Endometrial microvascular endothelial cells (primary cell): Measurements from ENCODE around the gene PLEKHA8. TPM values are rescaled to one million over a fixed set of nuclear protein-coding genes. Genes with fewer than 3 reads are reported as not detected.

Experiments
- in situ Hi-C: cut with HindIII; loops from 2 replicates; pipeline ENCODE4 v1.10.0; 2017; ENCODE audit warnings: low sequenced_read_pairs, low pct_unique_long_range_greater_than_20kb; ENCODE audit errors: inconsistent ontology term
- total RNA-seq: library from RNA; depleted of rRNA; stranded (reverse); fragments of >200 nt; gene quantifications from one replicate; pipeline ENCODE4 v1.2.3, GENCODE V29; 2015; ENCODE audit errors: inconsistent ontology term

Gene PLEKHA8
- total RNA-seq, 1 donor from 2014 or later, result 7.0 TPM

GRCh38 chr7:30019960-30020359 lies 8.3 kb upstream of the PLEKHA8 start:
- in situ Hi-C loops, result no loop called here

GRCh38 chr7:30020535-30020934 lies 7.7 kb upstream of the PLEKHA8 start:
- in situ Hi-C loops, result no loop called here

- in situ Hi-C loops, result no loop called here
Observed at GRCh38 chr7:30022991-30023390, 5.2 kb upstream of the PLEKHA8 start.

- in situ Hi-C loops, result no loop called here
Observed at GRCh38 chr7:30023524-30023923, 4.7 kb upstream of the PLEKHA8 start.

GRCh38 chr7:30026229-30027064 lies 1.8 kb upstream of the PLEKHA8 start, which contains the start of gene FKBP14:
TSS of gene FKBP14 (minus strand) at chr7:30026702. CDS start at chr7:30026508, 194 bp downstream.
- in situ Hi-C loops, result no loop called here

GRCh38 chr7:30027065-30027456 lies 1.2 kb upstream of the PLEKHA8 start:
- in situ Hi-C loops, result no loop called here

GRCh38 chr7:30027740-30028215 lies 434 bp upstream of the PLEKHA8 start:
- in situ Hi-C loops, result no loop called here

GRCh38 chr7:30028749-30029635 lies 780 bp downstream of the PLEKHA8 start:
- in situ Hi-C loops, result no loop called here

- in situ Hi-C loops, result no loop called here
Observed at GRCh38 chr7:30029696-30030095, 1.5 kb downstream of the PLEKHA8 start.

GRCh38 chr7:30032310-30033125 lies 4.3 kb downstream of the PLEKHA8 start:
- in situ Hi-C loops, result no loop called here

GRCh38 chr7:30034501-30034900 lies 6.3 kb downstream of the PLEKHA8 start:
- in situ Hi-C loops, result no loop called here

GRCh38 chr7:30036220-30036619 lies 8.0 kb downstream of the PLEKHA8 start:
- in situ Hi-C loops, result no loop called here

- in situ Hi-C loops, result no loop called here
Observed at GRCh38 chr7:30038196-30038980, 10.2 kb downstream of the PLEKHA8 start.

- in situ Hi-C loops, result no loop called here
Observed at GRCh38 chr7:30040938-30041337, 12.7 kb downstream of the PLEKHA8 start.

GRCh38 chr7:30041526-30042269 lies 13.5 kb downstream of the PLEKHA8 start:
- in situ Hi-C loops, result no loop called here

- in situ Hi-C loops, result no loop called here
Observed at GRCh38 chr7:30046127-30046770, 18.0 kb downstream of the PLEKHA8 start.

GRCh38 chr7:30047124-30047523 lies 18.9 kb downstream of the PLEKHA8 start:
- in situ Hi-C loops, result no loop called here
